Measurements from ENCODE around the gene NPRL2. TPM values are rescaled to one million over a fixed set of nuclear protein-coding genes. Genes with fewer than 3 reads are reported as not detected.

Gene NPRL2
- total and polyA plus RNA-seq, 2 experiments from 2014 or later, result 33.2 to 51.9 TPM

DNA sequence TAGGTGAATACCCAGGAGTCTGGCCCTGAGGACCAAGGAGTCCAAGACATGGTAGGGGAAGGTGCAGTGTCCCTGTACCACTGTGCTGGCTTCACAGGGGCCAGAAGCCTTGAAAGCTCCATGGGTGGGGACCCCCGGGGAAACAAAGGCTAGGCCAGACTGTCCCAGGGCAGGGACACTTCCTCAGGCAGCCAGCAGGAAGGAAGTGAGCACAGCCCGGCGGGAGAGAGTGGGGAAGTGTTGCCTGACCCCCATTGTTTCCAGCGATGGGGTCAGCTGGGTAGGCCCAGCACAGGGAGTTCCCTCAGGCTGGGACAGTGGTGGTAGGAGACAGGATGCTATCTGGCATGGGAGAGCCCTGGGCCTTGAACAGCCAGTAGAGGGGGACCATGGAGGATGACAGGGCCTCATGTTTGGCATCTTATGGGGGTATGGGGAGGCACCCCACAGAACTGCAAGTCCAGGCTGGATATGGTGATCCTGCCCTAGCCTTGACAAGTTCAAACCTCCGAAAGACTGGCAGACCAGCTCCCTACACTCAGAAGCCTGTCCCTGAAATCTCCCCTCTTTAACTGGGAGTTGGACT is 26.9 kb downstream of the NPRL2 start:
- Histone ChIP-seq H3K4me1 (ENCODE audit: low read depth) (peaks cover 31% of the 10 kb centered on the region), H3K4me3 (no peak overlapping the region), H3K9me3 (ENCODE audit: low read depth) (no peaks in the 10 kb centered on the region), H3K27ac (peak overlapping the region; percentile 32), H3K36me3 (peaks cover 11% of the 10 kb centered on the region), H3K27me3 (no peaks in the 10 kb centered on the region)
- TF ChIP-seq, protein P1, sequence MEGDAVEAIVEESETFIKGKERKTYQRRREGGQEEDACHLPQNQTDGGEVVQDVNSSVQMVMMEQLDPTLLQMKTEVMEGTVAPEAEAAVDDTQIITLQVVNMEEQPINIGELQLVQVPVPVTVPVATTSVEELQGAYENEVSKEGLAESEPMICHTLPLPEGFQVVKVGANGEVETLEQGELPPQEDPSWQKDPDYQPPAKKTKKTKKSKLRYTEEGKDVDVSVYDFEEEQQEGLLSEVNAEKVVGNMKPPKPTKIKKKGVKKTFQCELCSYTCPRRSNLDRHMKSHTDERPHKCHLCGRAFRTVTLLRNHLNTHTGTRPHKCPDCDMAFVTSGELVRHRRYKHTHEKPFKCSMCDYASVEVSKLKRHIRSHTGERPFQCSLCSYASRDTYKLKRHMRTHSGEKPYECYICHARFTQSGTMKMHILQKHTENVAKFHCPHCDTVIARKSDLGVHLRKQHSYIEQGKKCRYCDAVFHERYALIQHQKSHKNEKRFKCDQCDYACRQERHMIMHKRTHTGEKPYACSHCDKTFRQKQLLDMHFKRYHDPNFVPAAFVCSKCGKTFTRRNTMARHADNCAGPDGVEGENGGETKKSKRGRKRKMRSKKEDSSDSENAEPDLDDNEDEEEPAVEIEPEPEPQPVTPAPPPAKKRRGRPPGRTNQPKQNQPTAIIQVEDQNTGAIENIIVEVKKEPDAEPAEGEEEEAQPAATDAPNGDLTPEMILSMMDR (IDR thresholded peaks at IDR 0.05; ENCODE audit: low read depth, low read length), result no peak
- DNase-seq (ENCODE audit: low read depth in 1 of 2, low spot score in 1 of 2), result no peak

DNA sequence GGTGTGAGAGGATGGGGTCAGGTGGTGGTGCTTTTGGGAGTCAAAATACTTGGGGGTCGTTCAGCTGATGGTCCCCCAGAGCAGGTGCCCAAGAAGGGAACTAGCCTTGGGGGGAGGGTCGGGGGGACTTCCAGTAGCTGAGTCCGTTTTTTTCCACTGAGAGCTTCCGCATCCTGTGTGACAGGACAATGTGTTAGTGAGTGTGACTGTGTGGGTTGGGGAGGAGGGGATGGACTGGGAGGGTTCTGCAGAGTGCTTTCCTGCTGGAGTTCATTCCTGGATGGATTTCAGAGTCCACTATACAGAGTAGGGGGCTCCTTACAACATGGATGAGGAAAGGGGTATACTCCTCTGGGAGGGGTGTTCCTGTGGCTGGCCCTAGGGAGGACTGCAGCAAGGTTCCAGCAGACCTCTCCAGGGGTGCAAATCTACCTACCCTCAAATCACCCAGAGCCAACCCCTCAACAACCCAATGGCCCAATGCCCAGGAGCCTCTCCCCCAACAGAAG is 27.4 kb downstream of the NPRL2 start:
- H3K27me3 ChIP-seq, result no peaks in the 10 kb centered on the region
- peaks cover 14% of the 10 kb centered on the region for H3K36me3 ChIP-seq
- H3K27ac ChIP-seq, result no peak overlapping the region
- no peak overlapping the region for H3K4me3 ChIP-seq
- no peaks in the 10 kb centered on the region for H3K9me3 ChIP-seq (ENCODE audit: low read depth)
- DNase-seq (ENCODE audit: low read depth in 1 of 2, low spot score in 1 of 2), result peak in 1 of 2 donors; percentile 34
- H3K4me1 ChIP-seq (ENCODE audit: low read depth), result peaks cover 31% of the 10 kb centered on the region
- TF ChIP-seq, protein P1 (IDR thresholded peaks at IDR 0.05; ENCODE audit: low read depth, low read length), result no peak

DNA sequence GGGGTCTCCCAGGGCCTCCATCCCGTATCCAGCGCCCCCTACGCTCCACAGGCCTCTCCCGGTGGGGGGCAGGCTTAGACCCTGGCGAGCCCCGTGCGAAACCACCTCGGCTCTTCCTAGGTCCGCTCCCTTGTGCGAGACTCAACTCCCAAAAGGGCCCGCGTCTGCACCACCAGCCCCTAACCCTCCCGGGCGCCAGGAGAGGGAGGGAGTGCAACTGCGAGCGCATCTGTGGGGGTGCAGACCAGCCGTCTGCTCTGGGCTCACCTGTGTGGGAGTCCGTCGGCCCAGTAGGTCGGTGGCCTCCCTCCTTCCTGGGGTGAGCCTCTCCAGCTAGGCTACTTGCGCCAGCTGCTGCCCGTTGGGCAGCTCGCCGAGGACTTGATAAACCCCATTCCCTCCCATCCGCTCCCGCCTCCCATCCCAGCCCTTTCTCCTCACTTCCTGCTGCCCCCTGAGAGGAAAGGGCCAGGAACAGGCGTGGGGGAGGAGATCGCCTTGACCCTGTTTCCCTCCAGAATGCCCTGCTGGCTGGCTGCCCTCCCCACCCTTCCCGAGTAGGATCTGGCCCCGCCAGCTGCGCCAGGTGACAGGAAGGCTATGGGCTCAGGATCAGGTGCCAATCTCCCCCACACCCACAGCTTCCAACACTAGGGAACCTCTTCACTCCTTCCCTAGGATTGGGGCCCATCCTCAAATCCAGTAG is 28.0 kb downstream of the NPRL2 start, which contains the start of gene HYAL2:
TSS of gene HYAL2 (minus strand) at position 360 of the 706 bp plus-strand sequence. CDS start 2,256 bp downstream, outside the sequence.
- H3K27me3 ChIP-seq, result no peaks in the 10 kb centered on the region
- peak within 1 kb of the TSS; percentile 65 for H3K4me3 ChIP-seq
- H3K27ac ChIP-seq, result peak within 1 kb of the TSS; percentile 100
- TF ChIP-seq, protein P1 (IDR thresholded peaks at IDR 0.05; ENCODE audit: low read depth, low read length), result no peak
- H3K36me3 ChIP-seq, result peaks cover 17% of the 10 kb centered on the region
- peaks cover 31% of the 10 kb centered on the region for H3K4me1 ChIP-seq (ENCODE audit: low read depth)
- DNase-seq (ENCODE audit: low read depth in 1 of 2, low spot score in 1 of 2), result peak in 1 of 2 donors; percentile 58
- no peaks in the 10 kb centered on the region for H3K9me3 ChIP-seq (ENCODE audit: low read depth)

DNA sequence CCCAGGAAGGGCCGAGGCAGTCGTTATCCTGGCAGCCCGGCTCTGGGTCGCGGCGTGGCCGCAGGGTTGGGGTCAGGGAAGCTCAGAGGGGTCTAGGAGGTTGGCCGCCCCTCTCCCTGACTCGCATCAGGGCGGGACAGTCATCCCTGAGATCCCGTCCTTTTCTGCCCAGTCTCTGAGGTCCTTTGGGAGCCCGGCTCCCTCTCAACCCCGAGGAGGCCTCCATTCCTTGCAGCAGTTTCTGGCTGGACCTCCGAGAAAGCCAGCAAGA is 28.5 kb downstream of the NPRL2 start:
- no peaks in the 10 kb centered on the region for H3K9me3 ChIP-seq (ENCODE audit: low read depth)
- peaks cover 26% of the 10 kb centered on the region for H3K4me1 ChIP-seq (ENCODE audit: low read depth)
- TF ChIP-seq, protein P1 (IDR thresholded peaks at IDR 0.05; ENCODE audit: low read depth, low read length), result no peak
- no peaks in the 10 kb centered on the region for H3K27me3 ChIP-seq
- peaks cover 21% of the 10 kb centered on the region for H3K36me3 ChIP-seq
- H3K27ac ChIP-seq, result peak overlapping the region; percentile 100
- peak overlapping the region; percentile 65 for H3K4me3 ChIP-seq
- no peak for DNase-seq (ENCODE audit: low read depth in 1 of 2, low spot score in 1 of 2)

DNA sequence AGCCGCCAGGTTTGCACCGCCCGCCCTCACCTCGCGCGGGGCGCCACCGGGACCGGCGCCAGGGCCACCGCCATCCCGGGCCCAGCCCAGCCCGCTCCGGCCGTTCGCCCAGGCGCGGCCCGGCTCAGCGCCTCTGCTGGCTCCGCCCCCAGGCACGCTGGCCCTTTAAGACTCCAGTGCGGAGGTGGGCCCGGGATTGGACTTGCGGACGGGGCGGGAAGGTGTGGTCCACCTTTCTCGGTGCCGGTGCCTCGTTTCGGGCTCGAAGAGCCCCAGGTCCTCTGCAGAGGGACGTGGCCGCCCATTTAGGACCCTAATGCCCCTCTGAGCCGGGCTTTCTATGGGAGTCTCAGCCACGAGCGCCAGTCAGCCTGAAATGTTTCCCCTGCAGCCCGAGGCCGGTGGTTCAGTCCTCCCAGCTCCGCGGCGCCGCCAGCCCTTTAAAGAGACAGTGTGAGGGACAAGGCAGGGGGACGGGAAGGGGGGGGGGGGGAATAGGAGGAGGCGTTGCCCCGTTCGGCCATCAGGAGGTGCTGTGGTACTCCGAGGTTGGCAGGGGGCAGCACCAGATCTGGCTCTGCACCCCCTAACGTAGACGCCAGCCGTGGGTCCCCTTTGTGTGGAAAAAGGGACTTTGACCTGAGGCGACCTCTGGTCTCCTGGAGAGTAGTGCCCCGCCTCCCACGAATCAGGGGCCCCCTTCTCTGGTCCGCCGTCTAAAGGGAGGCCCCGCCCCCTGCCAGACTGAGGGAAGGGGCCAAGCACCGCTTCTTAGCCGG is 29.1 kb downstream of the NPRL2 start:
- H3K4me1 ChIP-seq (ENCODE audit: low read depth), result peaks cover 24% of the 10 kb centered on the region
- H3K27ac ChIP-seq, result peak overlapping the region; percentile 100
- TF ChIP-seq, protein P1 (IDR thresholded peaks at IDR 0.05; ENCODE audit: low read depth, low read length), result peak; percentile 47
- peak; percentile 93 to 94 for DNase-seq (ENCODE audit: low read depth in 1 of 2, low spot score in 1 of 2)
- no peaks in the 10 kb centered on the region for H3K27me3 ChIP-seq
- peak overlapping the region; percentile 65 for H3K4me3 ChIP-seq
- peaks cover 21% of the 10 kb centered on the region for H3K36me3 ChIP-seq
- H3K9me3 ChIP-seq (ENCODE audit: low read depth), result no peaks in the 10 kb centered on the region
